NCI-H1417 (cell line): Measurements from ENCODE around the gene GABBR2.

Source experiments
- DNase-seq, 3 experiments: peaks; one replicate each; lab custom pipeline; 2025; lab: John Stamatoyannopoulos, UW

GABBR2 gene

DNA sequence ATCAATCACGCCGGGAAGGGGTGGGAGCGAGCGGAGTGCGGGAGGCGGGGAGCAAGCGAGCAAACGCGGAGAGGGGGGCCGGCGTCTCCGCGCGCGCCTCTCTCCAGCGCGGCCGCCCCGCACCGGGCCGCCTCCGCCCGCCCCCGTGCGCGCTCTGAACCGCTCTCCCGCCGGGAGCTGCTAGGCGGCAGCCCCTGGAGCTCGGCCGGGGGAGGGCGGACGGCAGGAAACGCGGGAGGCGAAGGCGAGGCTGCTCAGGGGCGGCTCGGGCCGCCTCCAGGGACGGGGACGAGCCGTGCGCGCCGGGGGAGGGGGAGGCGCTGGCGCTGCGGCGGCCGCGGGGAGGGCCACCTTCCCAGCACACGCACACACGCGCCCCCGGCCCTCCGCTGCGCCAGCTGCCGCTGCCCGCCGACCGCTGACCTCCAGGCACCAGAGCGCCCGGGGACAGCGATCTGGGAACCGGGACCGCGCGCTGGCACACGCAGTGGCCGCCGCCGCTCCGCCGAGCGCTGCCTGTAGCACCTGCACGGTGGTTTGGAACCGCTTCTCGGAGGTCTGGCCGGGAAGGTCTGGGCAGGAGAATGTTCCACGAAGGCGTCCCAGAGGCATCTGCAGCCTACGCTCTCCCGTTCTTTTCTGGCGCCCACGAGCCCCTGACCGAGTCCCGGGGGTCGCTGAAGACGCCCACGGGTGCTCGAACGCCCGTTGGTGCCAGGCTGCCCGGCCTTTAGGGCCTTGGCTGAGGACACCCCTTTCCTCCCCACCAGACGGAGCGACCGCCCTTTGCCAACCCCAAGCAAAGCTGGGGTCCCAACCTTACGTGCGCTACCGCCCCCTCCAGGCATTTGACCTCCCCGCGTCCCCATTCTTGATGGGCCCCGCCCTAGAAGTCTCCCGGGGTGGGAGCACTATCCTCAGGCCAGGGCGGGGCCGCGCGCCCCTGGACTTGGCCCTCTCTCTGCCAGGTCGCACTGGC lies at the start of gene GABBR2:
Gene GABBR2 (minus strand): TSS at position 3 of the 979 bp plus-strand sequence. CDS start 198 bp downstream, outside the sequence.
- DNase-seq = peak in 2 of 3 experiments; percentile 63 to 67

DNA sequence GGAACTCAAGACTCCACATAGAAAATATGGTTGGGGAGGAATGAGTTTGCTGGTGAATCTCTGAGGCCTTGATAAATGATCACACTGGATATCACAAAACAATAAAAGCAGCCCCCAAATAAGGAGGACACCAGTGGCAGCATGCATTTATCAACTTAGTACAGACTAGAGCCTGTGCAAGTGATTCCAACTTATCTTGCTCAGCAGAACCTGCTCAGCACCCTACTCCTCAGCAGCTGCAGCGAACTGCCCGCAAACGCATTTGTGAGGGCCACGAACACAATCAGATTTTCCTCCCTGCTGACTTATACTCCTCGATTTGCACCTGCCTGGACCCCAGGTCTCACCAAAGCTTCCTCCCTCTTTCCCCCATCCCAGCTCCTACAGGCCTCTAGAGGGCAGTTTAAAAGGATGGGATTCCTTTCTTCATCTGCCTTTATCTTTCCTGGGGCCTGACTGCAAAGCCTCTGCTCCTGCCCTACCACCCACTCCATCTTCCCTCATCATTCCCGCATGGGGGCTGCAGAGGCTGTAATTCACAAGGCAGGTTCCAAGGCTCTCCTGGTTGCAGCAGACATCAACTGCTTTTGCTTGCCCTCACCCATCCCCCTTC lies 46.4 kb upstream of the GABBR2 start:
- no peak for DNase-seq

DNA sequence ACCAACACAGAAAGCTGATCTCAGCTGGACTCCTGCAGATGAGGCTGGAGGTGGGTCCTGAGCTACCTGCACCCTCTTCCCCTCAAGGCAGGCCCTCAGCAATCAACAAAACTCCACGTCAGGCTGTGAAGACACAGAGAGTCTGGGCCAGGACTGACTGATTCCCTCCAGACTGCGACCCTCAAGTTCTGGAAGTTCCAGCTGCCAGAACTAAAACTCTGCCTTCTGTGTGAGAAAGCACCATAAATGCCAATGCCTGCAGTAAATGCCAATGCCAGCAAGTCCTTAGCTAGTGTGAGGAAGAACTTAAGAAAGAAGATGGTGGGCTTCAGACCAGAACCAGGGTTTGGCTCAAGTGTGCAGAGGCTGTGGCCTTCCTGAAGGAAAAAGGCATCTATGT lies 42.5 kb upstream of the GABBR2 start:
- DNase-seq = no peak

DNA sequence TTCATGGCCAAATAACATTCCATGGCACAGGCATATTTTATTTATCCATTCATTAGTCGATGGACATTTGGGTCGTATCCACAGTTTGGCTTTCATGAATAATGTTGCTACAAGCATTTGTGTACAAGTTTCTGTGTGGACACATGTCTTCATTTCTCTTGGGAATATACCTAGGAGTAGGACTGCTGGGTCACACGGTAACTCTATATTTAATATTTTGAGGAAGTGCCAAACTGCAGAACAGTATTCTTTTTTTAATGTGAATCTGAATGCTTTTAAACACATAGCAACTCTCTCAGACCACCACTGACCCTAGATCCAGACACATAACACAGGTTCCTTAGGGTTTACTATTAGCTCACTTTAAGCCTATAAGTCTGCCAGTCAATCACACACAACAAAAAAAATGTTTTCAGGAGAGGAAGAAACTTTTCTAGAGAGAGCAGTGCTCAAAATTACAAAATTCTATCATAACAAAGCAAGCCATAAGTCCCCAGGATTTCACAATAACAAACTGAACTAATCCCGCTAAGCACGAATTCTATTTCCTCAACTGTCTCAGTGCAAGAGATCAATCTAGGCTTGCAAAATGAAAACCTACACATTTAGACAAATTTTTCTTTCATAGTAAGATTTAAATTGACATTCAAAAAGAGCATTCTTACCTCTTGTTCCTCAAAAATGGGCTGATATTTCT lies 41.8 kb upstream of the GABBR2 start:
- DNase-seq = no peak

DNA sequence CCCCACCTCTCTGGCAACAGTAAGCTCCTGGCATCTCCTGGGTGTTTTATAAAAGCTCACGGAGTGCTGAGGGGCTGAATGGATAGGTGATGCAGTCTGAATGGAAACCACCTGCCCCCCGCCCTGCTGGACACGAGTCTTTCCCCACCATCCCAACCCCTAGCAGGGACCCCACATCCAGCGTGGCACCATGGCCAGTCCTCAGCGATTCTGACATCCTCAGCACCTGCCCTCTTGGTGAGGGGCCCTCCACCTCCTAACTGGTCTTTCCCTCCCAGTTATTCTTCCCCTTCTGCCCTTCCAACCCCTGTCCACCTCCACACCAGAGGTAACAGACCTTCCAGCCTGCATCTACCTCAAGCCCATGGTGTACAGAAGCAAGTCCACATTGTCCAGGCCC lies 38.7 kb upstream of the GABBR2 start:
- DNase-seq = no peak

DNA sequence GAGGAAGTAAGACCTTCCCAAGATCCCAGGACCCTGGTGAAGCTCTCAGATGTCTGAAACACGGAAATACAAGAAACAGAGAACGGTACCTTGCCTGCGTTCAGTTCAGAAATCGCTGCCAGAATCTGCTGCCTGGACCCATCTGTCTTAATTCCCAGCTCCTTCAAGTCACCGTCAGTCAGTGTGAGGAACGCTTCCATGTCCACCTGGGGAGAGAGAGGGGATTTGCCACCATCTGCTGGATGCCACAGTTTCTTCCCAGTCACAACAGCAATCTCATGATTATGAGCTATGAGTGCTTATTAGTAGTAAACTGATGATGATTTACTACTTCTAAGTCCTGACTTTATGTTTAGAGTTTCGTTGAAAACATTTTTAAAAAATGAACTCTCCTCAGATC lies 36.7 kb upstream of the GABBR2 start:
- DNase-seq = no peak

DNA sequence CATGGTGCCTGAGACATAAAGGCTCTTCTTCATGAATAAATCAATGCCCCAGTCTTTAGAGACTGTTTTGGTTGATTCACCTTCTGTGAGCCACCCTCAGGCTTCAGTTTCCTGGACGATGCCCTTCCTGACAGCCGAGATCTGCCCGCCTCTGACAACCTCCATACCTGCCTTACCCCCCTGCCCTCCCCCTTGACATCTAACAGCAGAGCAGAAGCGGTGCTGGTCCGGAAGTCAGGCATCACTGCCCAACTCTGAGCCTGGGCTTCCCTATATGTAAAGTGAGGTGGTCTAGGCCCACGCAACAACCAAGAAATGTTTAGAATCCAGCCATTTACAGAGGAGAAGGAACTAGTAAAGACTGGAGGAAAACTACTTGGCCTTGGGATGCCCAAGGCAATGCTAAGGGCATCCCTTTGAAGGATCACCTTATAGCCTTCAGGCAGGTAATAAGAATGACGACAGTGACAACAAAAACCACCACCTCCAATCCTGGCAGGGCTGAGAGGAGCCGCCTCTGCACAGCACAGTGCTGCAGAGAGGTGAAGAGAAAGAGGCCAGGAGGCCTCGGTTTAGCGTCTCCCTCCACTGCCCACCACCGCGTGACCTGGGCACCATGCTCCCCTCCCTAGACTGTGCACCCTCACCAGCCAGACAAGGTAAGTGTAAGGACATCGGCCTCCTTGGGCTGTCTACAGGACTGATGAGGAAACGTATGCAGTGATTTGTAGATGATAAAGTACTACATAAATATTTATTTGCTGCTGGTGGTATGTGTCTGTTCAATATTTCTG lies 35.3 kb upstream of the GABBR2 start:
- DNase-seq = no peak

DNA sequence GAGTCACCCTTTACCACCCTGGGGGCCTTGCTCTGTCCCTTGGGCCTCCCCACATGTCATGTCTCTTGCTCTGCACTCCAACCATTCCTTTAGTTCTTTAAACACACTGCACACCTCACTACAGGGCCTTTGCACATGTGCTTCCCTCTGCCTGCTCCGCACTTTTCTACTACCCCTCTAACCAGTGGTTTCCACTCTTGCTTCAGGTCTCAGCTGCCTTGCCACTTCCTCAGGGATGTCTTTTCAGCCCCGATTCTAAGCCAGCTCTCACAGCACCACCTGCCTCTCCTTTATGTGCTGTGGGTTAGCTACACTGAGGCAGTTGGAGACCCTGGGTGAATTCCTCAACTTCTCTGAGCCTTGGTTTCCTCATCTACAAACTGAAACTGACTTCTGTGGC lies 34.6 kb upstream of the GABBR2 start:
- DNase-seq = no peak

DNA sequence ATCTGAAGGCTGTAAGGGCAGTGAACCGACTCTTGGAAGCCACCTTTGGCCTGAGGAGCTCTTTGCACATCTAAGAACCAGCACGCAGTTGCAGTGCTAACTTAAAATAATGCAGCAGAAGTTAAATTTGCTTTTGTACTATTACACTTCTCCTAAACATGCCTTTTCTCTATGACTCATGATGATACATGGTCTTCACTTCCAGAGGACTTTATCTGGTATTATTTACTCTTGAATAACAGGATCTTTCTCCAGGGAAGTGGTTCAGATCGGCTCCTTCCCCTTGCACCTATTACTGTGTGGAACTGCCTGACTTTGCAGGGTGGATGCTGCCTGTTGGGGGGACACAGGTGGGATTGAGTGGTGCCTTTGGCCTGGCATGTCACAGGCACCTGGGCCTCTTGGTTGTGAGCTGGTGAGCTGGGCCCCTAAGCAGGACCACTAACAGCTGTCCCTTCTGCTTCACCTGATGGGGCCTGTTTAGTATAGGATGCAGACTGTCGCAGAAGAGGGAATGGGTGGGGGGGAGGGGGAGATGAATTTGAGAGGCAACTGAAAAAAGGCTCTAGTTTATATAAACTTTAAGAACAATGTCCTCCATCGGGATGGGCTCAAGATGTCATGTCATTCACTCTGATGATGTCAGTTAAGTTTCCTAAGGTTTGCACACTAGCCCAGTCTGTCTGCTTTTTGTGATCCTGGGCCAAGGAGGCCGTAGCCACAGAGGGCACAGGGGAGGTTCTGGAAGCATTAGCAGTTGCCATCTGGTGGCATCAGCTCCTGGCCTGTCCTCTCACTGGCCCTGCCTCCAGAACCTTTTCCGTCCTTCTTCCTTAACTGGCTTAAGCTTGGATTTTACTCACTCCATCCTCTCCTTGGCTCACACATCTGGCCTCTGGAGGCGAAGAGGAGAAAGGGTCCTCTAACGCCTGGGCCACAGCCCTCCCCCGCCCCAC lies 33.9 kb upstream of the GABBR2 start:
- no peak for DNase-seq

DNA sequence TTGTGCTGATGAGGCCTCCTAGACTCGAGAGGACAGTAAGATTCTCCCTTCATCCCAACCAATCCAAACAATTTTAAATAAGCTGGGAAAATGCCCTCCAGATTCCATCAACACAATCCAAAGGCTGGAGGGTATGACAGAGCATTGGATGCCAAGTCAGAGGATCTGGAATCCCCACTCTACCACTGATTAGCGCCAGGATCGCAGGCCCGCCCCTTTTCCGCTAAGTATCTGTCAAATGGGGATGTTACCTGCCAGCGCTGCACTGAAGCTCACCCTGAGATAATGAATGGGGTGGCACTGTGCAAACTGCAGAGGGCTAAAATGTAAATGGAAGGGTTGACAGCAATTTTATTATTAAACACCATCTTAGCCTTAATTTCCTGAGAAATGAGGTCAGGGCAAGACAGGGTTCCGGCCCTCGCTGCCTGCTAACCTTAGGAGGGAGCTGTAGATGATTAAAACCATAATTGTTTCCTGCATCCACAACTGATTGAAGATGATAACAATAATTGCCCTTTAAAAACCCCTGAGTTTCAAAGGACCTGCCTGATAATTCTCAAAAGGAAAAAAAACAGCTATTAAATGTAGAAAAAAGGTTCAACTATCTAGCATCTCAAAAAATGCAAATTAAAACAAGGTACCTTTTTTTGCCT lies 31.6 kb upstream of the GABBR2 start:
- DNase-seq = peak in 2 of 3 experiments; percentile 23 to 38

DNA sequence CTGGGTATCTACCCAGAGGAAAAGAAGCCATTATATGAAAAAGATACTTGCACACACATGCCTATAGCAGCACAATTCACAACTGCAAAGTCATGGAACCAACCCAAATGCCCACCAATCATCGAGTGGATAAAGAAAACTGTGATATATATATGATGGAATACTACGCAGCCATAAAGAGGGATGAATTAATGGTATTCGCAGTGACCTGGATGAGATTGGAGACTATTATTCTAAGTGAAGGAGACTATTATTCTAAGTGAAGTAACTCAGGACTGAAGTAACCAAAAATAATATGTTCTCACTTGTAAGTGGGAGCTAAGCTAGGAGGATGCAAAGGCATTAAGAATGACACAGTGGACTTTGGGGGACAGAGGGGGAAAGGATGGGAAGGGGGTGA lies 30.0 kb upstream of the GABBR2 start:
- no peak for DNase-seq

DNA sequence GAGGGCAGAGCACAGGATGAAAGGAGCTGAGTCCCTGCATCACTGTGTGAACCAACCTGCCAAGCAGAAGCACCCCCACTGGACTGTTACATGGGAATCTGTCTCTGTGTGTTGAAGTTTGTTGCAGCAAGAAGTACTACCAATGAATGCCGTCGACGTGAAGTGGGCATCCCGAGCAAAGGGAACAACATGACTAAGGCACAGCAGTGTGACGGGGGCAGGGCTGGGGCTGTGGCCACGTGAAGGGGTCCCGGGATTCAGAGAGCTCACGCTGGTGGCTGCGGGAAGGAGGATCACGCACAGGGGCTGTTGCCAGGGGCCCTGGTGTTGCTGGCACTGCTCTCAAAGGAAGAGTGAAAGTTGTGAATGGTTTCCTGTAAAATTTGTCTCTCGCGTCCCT lies 27.5 kb upstream of the GABBR2 start:
- DNase-seq = no peak

DNA sequence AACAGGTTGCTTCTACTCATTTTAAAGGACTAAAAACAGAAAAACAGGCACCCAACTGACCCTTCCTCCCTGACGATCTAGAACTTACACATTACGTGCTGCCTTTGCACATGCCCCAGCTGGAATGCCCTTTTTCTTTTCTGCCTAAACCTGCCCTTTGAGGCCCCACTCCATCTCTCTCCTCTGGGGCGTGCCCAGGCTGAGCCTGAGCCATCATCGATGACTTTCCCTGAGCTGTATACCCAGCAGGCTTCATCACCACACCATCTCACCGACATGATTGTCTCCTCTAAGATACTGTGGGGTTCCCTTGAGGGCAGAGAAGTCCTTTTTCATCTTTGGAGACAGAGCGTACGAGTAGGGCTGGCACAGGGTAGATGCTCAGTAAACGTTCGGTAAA lies 24.1 kb upstream of the GABBR2 start:
- no peak for DNase-seq

DNA sequence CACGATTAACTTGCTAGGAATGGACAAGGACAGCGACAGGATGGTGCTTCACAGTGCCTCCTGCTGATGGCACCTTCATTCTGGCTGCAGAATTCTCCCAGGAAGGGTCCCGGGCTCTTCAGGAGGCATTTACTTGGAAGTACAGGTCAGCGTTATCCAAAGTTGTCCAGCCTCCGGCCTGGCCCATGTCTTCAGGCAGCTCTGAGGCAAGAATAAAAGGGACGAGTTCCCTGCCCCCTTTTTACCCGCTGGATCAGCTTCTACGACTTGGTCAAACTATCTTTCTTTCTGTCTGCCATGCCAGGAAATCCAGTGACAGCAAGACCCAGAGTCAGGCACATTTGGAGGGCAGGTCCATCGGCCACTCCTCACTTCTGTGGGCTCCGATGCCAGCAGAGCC lies 23.4 kb upstream of the GABBR2 start:
- DNase-seq = no peak

DNA sequence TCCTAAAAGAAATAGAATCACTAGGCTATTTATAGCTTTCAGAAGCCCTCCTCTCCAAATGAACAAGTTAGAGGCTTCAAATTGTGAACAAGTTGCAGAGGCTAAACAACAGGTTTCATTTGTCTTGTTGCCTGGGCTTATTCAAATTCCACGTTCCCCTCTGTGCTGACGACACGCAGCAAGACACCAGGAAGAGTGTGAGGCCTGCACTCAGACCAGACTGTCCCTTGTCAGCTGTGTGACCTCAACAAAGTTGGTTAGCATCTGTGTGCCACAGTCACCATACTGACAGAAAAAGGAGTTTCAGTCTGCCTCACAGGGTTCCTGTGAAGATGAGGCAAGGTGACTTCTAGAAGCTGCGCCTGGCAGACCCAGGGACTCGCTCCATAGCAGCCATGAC lies 22.1 kb upstream of the GABBR2 start:
- DNase-seq = no peak

DNA sequence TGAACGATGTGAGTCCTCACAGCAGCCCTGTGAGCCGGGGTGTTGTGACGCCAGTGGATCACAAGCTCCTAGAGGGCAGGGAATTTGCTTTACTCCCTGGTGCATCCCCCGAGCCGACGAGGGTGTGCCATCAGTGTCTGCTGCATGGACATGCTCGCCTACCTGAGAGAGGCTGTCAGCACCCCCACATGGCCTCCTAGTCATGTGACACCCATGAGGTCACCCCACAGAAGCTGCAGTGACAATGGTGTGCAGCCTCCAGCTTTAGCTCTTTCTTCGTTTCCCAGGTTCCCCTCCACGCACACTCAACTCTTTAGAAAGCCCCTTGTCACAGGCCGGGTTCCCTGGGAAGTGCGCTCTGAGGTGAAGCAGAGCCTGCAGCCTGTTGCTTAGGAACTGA lies 19.8 kb upstream of the GABBR2 start:
- no peak for DNase-seq

DNA sequence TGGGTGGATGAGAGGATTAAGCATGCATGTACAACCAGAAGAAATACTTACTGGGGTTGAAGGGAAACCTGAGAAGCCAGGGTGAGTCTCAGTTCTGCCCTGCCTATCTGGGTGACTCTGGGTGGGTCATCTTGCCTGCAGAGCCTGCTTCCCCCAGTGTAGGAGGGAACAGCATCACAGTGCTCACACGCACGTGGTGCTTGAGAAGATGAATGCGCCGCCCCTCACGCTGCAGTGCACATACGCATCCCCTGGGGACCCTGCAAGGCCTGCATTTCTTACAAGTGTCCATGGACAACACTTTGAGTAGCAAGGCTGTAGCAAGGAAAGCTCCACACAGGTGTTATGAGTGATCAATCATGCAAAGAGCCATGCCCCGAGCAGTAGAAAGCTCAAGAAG lies 18.7 kb upstream of the GABBR2 start:
- peak in 1 of 3 experiments; percentile 14 for DNase-seq

DNA sequence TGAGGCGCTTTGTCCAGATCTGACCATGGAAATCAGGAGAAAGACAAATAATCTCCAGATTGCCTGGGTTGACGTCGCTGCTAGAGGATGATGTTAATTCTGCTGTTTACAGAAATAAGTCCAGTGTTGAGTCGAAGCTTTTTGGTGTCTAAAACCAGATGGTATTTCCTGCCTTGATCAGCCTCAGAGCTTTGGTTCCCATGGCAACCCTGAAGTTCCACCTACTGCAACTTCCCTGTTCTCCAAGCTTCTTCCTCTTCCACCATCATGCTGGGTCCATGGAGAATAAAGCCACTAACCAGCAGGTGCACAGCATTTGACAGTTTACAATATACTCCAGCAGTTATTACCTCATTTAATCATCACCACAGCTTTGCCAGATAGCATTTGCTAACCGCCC lies 18.0 kb upstream of the GABBR2 start:
- peak in 2 of 3 experiments; percentile 19 to 33 for DNase-seq

DNA sequence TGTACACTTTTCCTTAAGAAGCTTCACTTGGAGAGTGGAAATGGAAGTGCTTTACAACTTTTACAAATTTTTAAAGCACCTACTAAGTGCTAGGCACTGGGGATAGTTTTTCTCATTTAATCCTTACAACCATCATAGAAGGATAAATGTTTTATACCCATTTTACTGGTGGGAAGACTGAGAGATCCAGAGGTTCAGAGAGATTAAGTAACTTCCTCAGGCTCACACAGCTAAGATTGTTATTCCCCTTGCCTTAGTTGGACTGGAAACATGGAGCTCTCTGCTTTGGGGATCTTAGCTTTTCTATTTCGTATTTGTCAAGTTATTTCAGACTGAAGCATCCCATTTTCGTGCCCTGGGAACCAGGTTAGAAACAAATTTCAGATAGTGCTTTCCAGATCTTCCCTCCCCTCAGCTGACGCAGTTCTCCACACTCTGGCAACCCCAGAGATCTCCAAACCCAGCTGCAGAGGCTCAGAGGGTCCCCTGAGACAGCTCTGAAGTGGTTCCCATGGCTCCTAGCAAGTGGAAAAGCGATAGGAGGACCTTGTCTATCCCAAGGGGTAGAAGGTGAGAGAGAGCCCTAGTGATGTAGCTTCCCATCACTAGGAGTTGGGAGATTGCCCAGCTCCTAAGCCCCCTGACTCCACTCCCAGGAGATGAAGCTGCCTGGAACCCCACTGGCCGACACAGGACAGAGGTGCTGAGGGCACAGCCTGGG lies 16.2 kb upstream of the GABBR2 start:
- no peak for DNase-seq

DNA sequence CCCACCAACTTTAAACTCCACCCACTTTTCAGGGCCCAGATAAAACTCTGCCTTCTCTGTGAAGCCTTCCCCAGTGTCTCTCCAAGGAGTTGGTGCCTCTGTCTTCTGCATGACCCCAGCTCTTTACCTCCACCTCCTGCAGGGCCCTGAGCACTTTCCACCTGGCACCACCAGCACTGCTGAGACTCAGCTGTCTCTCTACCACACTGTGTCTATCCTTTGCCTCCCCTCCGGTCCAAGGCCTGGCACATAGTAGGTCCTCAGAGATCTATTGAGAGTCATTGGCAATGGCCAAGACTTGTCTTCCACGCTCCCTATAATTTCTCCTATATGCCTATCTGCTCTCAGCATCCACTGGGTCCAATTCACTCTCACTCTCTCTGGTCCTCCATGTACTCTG lies 12.9 kb upstream of the GABBR2 start:
- no peak for DNase-seq
